Right atrium auricular region (tissue), 2 donors: ENCODE data around the gene TGFBR3. TPM values are rescaled to one million over a fixed set of nuclear protein-coding genes. Genes with fewer than 3 reads are reported as not detected.

ENCODE experiments used
- DNase-seq: peaks from one replicate; pipeline ENCODE4 v3.0.0-alpha.2; 2019; ENCODE audit warnings: low spot score
- H3K27ac ChIP-seq, 2 donors: fragments of 200-600 bp; sonication (generic); 1 replicate in 1 of 2; 2 replicates in 1 of 2; pipeline ENCODE4 v1.5.1; 2016 to 2019
- H3K27me3 ChIP-seq, 2 donors: fragments of 200-600 bp; sonication (generic); one replicate each; pipeline versions ENCODE4 v1.5.1 to v1.6.0; 2017 to 2019
- H3K36me3 ChIP-seq: fragments of 200-600 bp; sonication (generic); one replicate; pipeline ENCODE4 v1.5.1; 2016
- H3K4me1 ChIP-seq, 2 donors: fragments of 200-600 bp; sonication (generic); one replicate each; pipeline versions ENCODE4 v1.5.1 to v1.6.0; 2017 to 2019
- H3K4me3 ChIP-seq, 2 donors: fragments of 200-600 bp; sonication (generic); 1 replicate in 1 of 2; 2 replicates in 1 of 2; pipeline ENCODE4 v1.5.1; 2017 to 2019; ENCODE audit warnings: mild to moderate bottlenecking in 1 of 2, moderate library complexity in 1 of 2
- H3K9me3 ChIP-seq, 2 donors: fragments of 200-600 bp; sonication (generic); one replicate each; pipeline ENCODE4 v1.5.1; 2019
- CTCF ChIP-seq, 2 donors: fragments of 200-600 bp; sonication (generic); IDR thresholded peaks; one replicate each; pipeline ENCODE4 v1.5.1; 2019; ENCODE audit warnings: antibody characterized with exemption in 2 of 2
- total RNA-seq, 2 donors: library from RNA; depleted of rRNA; stranded (reverse); fragments of >200 nt; gene quantifications; one replicate each; pipeline ENCODE4 v1.1.0, GENCODE V29; 2016

Gene TGFBR3
- total RNA-seq, 2 donors from 2014 or later, result 40.5 to 64.8 TPM

- H3K36me3 ChIP-seq, result peaks cover 47% of the 10 kb centered on the region
- H3K4me3 ChIP-seq, result no peak overlapping the region
- H3K27me3 ChIP-seq, result no peaks in the 10 kb centered on the region
- no peak for DNase-seq
- peaks cover 3 to 31% of the 10 kb centered on the region in 2 donors for H3K4me1 ChIP-seq
- no peak for TF ChIP-seq CTCF (IDR thresholded peaks at IDR 0.05)
- peak overlapping the region; percentile 48 to 91 for H3K27ac ChIP-seq
- no peaks in the 10 kb centered on the region for H3K9me3 ChIP-seq
Observed at GRCh38 chr1:91704746-91705145, 181.2 kb downstream of the TGFBR3 start.

DNA sequence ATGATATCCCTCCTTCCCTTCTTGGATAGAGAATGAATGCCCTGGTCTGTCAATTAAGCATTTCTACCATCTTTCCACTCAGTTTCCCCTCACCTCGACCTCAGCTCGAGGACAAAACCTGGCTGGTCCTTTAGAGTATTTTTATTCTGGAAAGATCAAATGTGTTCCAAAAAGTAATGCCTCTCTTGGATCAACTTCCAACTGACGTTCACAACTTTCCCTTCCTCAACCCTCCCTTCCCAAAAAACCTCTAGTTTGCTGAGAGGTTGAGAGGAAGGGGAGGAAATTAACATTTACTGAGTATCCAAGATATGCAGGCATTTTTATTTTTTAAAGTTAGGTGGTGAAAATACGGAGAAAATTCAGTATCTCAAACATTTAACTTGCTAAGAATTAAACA, 182.9 kb downstream of the TGFBR3 start:
- Histone ChIP-seq H3K27ac (no peak overlapping the region), H3K4me1 (peaks cover 2 to 33% of the 10 kb centered on the region in 2 donors)
- no peak for TF ChIP-seq CTCF (IDR thresholded peaks at IDR 0.05)

DNA sequence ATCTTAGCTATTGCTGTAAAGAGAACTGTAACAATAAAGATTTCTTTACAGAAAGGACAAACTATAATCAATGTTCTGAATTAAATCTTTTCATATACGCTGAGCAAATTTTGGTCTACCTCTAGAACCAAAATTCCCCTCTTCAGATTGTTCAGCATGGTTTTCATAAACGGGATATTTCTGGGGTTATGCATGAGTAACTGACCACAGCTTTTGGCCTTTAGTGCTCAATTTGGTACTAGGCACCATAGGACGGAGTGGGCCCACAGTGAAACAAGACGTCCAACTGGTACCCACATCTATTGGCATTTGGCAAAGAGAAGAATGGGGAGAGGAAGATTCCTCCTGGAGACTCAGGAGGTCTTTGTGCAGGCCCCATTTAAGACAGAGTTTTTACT, 184.5 kb downstream of the TGFBR3 start:
- Histone ChIP-seq H3K36me3 (peaks cover 15% of the 10 kb centered on the region), H3K9me3 (no peaks in the 10 kb centered on the region), H3K27ac (peak overlapping the region; percentile 49 to 59), H3K27me3 (no peaks in the 10 kb centered on the region), H3K4me3 (no peak overlapping the region), H3K4me1 (peaks cover 0 to 39% of the 10 kb centered on the region in 2 donors)
- DNase-seq, result no peak
- no peak for TF ChIP-seq CTCF (IDR thresholded peaks at IDR 0.05)

More for the DNA sequence above, 182.9 kb downstream of the TGFBR3 start:
- no peaks in the 10 kb centered on the region for H3K27me3 ChIP-seq
- H3K4me3 ChIP-seq, result no peak overlapping the region
- no peaks in the 10 kb centered on the region for H3K9me3 ChIP-seq
- no peak for DNase-seq
- H3K36me3 ChIP-seq, result peaks cover 31% of the 10 kb centered on the region

DNA sequence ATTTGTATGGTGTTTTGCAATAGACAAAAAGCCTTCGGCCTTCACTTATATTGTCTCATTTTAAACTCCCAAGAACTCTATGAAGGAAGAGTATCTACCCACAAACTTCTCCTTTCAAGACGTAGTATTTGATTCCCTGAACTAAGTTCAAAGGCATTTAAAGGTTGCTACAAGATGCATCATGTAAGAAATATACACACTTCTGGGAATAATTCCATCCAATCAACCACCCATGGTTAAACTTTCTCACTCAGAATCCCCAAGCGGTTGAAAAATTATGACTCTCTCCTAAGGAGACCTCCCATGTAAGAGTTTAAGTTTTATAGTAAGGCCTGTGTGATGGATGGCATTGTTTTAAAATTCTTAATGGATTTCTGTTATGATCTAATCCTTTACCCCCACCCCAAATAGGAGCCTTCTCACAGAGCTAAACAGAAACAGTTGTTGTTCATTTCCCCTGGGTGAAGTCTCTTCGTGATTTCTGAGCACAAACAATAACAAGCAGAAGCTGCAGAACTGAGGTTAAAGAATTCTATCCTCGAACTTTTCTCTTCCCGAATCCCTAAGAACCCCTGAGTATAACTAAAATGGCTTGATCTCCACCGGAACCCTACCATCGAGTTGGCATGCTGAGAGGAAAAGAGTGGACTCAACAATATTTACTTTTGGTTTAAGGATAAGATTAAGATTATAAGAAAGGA, 185.0 kb downstream of the TGFBR3 start:
- Histone ChIP-seq H3K9me3 (no peaks in the 10 kb centered on the region), H3K4me3 (no peak overlapping the region), H3K4me1 (peaks cover 0 to 41% of the 10 kb centered on the region in 2 donors), H3K27me3 (no peaks in the 10 kb centered on the region), H3K36me3 (peaks cover 9% of the 10 kb centered on the region), H3K27ac (peak overlapping the region; percentile 49 to 59)
- TF ChIP-seq CTCF (IDR thresholded peaks at IDR 0.05), result no peak
- no peak for DNase-seq

DNA sequence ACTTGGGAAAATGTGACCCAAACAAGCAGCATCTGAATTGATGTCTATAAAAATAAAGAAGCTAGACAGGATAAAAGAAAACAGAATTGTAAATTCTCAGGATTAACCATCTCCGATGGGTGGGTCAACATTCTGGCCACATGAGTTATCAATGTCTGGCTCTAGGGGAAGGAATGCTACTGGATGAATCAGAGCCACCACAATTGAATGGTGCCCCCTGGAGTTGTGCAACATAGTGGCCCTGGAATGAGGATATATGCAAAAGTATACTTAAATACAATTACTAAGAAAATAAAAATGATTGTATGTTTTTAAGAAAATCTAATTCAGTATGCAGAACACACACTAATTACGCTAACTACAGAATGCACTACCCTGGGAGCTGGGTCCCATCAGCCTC, 185.6 kb downstream of the TGFBR3 start:
- Histone ChIP-seq H3K27me3 (no peaks in the 10 kb centered on the region), H3K27ac (peak overlapping the region; percentile 49 to 59), H3K36me3 (peaks cover 13% of the 10 kb centered on the region), H3K4me1 (peaks cover 0 to 41% of the 10 kb centered on the region in 2 donors), H3K4me3 (no peak overlapping the region), H3K9me3 (no peaks in the 10 kb centered on the region)
- DNase-seq, result no peak
- no peak for TF ChIP-seq CTCF (IDR thresholded peaks at IDR 0.05)
